K562 (cell line): ENCODE data around the gene FAM117A. TPM values are rescaled to one million over a fixed set of nuclear protein-coding genes. Genes with fewer than 3 reads are reported as not detected.

Source experiments
- DPF2 ChIP-seq: fragments of 450-650 bp; IDR thresholded peaks from 2 replicates; pipeline ENCODE4 v1.6.1; 2016
- HMG20B ChIP-seq: fragments of 250-450 bp; sonication (Bioruptor Pico); IDR thresholded peaks from 2 replicates; pipeline ENCODE4 v1.5.0; 2021; ENCODE audit warnings: mild to moderate bottlenecking
- HNRNPLL ChIP-seq: fragments of 200-400 bp; formaldehyde crosslinking; IDR thresholded peaks from 2 replicates; pipeline ENCODE4 v1.6.1; 2017; ENCODE audit warnings: low read length, low read depth, mild to moderate bottlenecking; ENCODE audit not compliant: poor library complexity, severe bottlenecking
- ILK ChIP-seq: fragments of 450-650 bp; IDR thresholded peaks from 2 replicates; pipeline ENCODE4 v1.6.1; 2016; ENCODE audit warnings: missing genetic modification characterization, low read depth, mild to moderate bottlenecking, missing compliant biosample characterization, moderate library complexity, borderline replicate concordance
- KLF16 ChIP-seq: IDR thresholded peaks from 2 replicates; pipeline ENCODE4 v1.6.1; 2016; ENCODE audit warnings: antibody characterized with exemption
- MEF2A ChIP-seq: IDR thresholded peaks from 2 replicates; pipeline ENCODE4 v1.6.1; 2011; ENCODE audit warnings: low read depth, mild to moderate bottlenecking, low read length, moderate library complexity; ENCODE audit not compliant: control insufficient read depth
- NCOA2 ChIP-seq, 2 experiments: fragments of 450-650 bp; IDR thresholded peaks; 2 replicates each; pipeline ENCODE4 v1.6.1; 2018; ENCODE audit warnings: mild to moderate bottlenecking in 2 of 2, moderate library complexity in 1 of 2; ENCODE audit not compliant: partially characterized antibody in 2 of 2
- NFIC ChIP-seq: fragments of 450-650 bp; IDR thresholded peaks from 2 replicates; pipeline ENCODE4 v1.6.1; 2017; ENCODE audit warnings: mild to moderate bottlenecking, inconsistent platforms
- NR2C2 ChIP-seq, 2 experiments: fragments of 200-800 bp in 1 of 2; sonication (Bioruptor generic) in 1 of 2; sonication (generic) in 1 of 2; formaldehyde crosslinking in 1 of 2; IDR thresholded peaks; 2 replicates each; pipeline versions ENCODE4 v1.6.1 to v1.8.0; 2016 to 2022; ENCODE audit warnings: mild to moderate bottlenecking in 1 of 2, missing compliant biosample characterization in 1 of 2, missing genetic modification characterization in 1 of 2, missing genetic modification reagents in 1 of 2
- POLR2G ChIP-seq: fragments of 200-400 bp; formaldehyde crosslinking; IDR thresholded peaks from 2 replicates; pipeline ENCODE4 v1.6.1; 2017; ENCODE audit warnings: low read depth, mild to moderate bottlenecking, antibody characterized with exemption, low read length, moderate library complexity
- RBFOX2 ChIP-seq: fragments of 200-400 bp; formaldehyde crosslinking; IDR thresholded peaks from 2 replicates; pipeline ENCODE4 v1.6.1; 2017; ENCODE audit warnings: low read depth, mild to moderate bottlenecking, low read length, moderate library complexity
- SIN3A ChIP-seq, 2 experiments: fragments of 150-350 bp in 1 of 2; IDR thresholded peaks; 2 replicates each; pipeline ENCODE4 v1.6.1; 2011 to 2016; ENCODE audit warnings: borderline replicate concordance in 2 of 2, low read depth in 2 of 2, low read length in 2 of 2, mild to moderate bottlenecking in 2 of 2, moderate library complexity in 2 of 2; ENCODE audit not compliant: control insufficient read depth in 1 of 2
- TEAD4 ChIP-seq, 2 experiments: sonication (generic) in 1 of 2; formaldehyde crosslinking in 1 of 2; IDR thresholded peaks; 2 replicates each; pipeline versions ENCODE4 v1.6.1 to v1.8.0; 2012 to 2022; ENCODE audit warnings: borderline replicate concordance in 1 of 2, inconsistent platforms in 1 of 2, low read length in 1 of 2, mild to moderate bottlenecking in 1 of 2, missing genetic modification reagents in 1 of 2
- ZBTB1 ChIP-seq: sonication (generic); formaldehyde crosslinking; IDR thresholded peaks from 2 replicates; pipeline ENCODE4 v1.8.1; 2023; ENCODE audit warnings: missing genetic modification reagents, low read depth, mild to moderate bottlenecking, borderline replicate concordance
- ZBTB7A ChIP-seq: IDR thresholded peaks from 2 replicates; pipeline ENCODE4 v1.6.1; 2011; ENCODE audit warnings: low read depth, mild to moderate bottlenecking, low read length, moderate library complexity, borderline replicate concordance; ENCODE audit not compliant: control insufficient read depth
- ZNF134 ChIP-seq: fragments of 250-450 bp; sonication (Bioruptor Pico); conservative IDR thresholded peaks from 2 replicates; pipeline ENCODE4 v1.4.0; 2020
- ZNF217 ChIP-seq: sonication (generic); formaldehyde crosslinking; IDR thresholded peaks from 2 replicates; pipeline ENCODE4 v1.8.0; 2022; ENCODE audit warnings: mild to moderate bottlenecking, missing genetic modification reagents
- polyA plus RNA-seq, 8 experiments: library from polyadenylated mRNA; depleted of rRNA in 4 of 8; stranded (reverse) in 5 of 8; unstranded in 3 of 8; fragments of >200 nt; fragmentation: Nextera tagmentation in 2 of 8; fragmentation: Illumina TruSeq in 1 of 8; extraction: Ambion mirVana in 2 of 8; extraction: Trizol in 1 of 8; gene quantifications; 2 replicates each; pipeline versions ENCODE4 v1.2.1 to v1.2.3, GENCODE V29; 2011 to 2014; ENCODE audit warnings: inconsistent platforms in 1 of 8, missing spikeins in 1 of 8
- total RNA-seq, 7 experiments: library from RNA; depleted of rRNA in 6 of 7; stranded (reverse); fragments of >200 nt in 6 of 7; fragmentation: Illumina TruSeq in 2 of 7; extraction: Trizol in 2 of 7; gene quantifications; 2 replicates each; pipeline versions ENCODE4 v1.2.1 to v1.2.3, GENCODE V29; 2011 to 2021; ENCODE audit warnings: low replicate concordance in 1 of 7
- TF ChIP-seq, protein P1 (sequence below): fragments of 250-450 bp; sonication (Bioruptor Pico); IDR thresholded peaks from 2 replicates; pipeline ENCODE4 v1.4.0; 2020; ENCODE audit warnings: mild to moderate bottlenecking
- TF ChIP-seq, protein P2 (sequence below): fragments of 450-650 bp; IDR thresholded peaks from 2 replicates; pipeline ENCODE4 v1.6.1; 2016; ENCODE audit warnings: low read depth, mild to moderate bottlenecking, moderate library complexity
- TF ChIP-seq, protein P3 (sequence below): fragments of 250-450 bp; sonication (Bioruptor Pico); IDR thresholded peaks from 2 replicates; pipeline ENCODE4 v1.5.0; 2020; ENCODE audit warnings: mild to moderate bottlenecking, borderline replicate concordance

Gene FAM117A
- total and polyA plus RNA-seq, 9 of the 15 experiments (the other 6 are each of a cell fraction or from before 2014, with no cell fraction given): 3.1 to 79.7 (median 36.6) TPM

DNA sequence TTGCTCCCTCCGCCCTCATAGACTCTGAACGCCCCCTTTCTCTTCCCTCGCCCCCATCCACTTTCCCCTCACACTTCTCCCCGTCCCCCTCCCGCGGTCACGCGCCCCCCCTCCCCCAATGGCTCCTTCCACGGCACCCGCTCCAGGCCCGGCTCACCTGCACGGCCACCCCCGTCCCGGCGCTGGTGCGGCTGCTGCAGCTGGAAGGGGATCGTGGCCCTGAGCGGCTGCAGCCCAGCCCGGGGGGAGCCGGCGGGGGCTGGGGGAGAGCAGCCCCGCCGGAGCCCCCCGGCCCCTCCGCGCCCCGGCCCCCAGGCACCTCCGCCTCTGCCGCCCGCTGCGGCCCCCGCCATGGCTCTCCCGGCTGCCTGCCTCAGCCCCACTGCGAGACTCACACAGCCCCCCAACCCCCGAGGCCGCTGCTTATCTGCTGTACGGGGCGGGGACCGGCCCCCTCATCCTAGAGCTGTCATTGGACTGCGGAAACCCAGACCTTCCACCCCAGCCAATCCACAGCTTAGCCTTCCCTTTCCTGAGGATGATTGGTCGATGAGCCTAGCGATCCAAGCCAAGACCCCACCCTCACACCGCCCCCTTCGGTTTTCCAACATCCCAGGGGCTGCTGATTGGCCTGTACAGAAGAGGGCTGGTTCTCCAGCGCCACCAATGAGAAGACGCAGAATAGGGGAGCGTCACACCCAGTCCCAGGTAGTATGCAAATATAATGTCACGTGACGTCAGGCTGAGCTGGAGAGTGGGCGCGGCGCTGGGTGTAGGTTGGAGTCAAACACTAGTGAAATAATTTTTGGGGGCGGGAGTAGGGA is at the start of gene FAM117A (continued):
- TF ChIP-seq ZBTB1 (CRISPR knock-in tag) (no peak), SIN3A (IDR thresholded peaks at IDR 0.05; ENCODE audit: borderline replicate concordance in 2 of 2, control insufficient read depth in 1 of 2, low read depth in 2 of 2, low read length in 2 of 2) (peak; percentile 0 to 7; a peak in 1 of 4 replicates), RBFOX2 (peak; percentile 90), ILK (tag) (no peak), NFIC (no peak), NCOA2 (IDR thresholded peaks at IDR 0.05; ENCODE audit: partially characterized antibody in 2 of 2) (no peak), KLF16 (no peak), NR2C2 (CRISPR knock-in tag; IDR thresholded peaks at IDR 0.05) (no peak), NR2C2 (tag; IDR thresholded peaks at IDR 0.05) (no peak), POLR2G (peak; percentile 95), ZNF217 (CRISPR knock-in tag) (no peak), TEAD4 (IDR thresholded peaks at IDR 0.05; ENCODE audit: low read length) (no peak), TEAD4 (CRISPR knock-in tag; IDR thresholded peaks at IDR 0.05; ENCODE audit: borderline replicate concordance) (no peak), DPF2 (no peak), ZBTB7A (peak; percentile 96), MEF2A (no peak), ZNF134 (CRISPR knock-in tag) (no peak), HNRNPLL (no peak), HMG20B (no peak)
- TF ChIP-seq, protein P1, sequence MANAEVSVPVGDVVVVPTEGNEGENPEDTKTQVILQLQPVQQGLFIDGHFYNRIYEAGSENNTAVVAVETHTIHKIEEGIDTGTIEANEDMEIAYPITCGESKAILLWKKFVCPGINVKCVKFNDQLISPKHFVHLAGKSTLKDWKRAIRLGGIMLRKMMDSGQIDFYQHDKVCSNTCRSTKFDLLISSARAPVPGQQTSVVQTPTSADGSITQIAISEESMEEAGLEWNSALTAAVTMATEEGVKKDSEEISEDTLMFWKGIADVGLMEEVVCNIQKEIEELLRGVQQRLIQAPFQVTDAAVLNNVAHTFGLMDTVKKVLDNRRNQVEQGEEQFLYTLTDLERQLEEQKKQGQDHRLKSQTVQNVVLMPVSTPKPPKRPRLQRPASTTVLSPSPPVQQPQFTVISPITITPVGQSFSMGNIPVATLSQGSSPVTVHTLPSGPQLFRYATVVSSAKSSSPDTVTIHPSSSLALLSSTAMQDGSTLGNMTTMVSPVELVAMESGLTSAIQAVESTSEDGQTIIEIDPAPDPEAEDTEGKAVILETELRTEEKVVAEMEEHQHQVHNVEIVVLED (CRISPR knock-in tag): no peak
- TF ChIP-seq, protein P2, sequence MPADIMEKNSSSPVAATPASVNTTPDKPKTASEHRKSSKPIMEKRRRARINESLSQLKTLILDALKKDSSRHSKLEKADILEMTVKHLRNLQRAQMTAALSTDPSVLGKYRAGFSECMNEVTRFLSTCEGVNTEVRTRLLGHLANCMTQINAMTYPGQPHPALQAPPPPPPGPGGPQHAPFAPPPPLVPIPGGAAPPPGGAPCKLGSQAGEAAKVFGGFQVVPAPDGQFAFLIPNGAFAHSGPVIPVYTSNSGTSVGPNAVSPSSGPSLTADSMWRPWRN: 0 out of 2 replicates have a peak, but pooled peaks have one; percentile 24
- TF ChIP-seq, protein P3, sequence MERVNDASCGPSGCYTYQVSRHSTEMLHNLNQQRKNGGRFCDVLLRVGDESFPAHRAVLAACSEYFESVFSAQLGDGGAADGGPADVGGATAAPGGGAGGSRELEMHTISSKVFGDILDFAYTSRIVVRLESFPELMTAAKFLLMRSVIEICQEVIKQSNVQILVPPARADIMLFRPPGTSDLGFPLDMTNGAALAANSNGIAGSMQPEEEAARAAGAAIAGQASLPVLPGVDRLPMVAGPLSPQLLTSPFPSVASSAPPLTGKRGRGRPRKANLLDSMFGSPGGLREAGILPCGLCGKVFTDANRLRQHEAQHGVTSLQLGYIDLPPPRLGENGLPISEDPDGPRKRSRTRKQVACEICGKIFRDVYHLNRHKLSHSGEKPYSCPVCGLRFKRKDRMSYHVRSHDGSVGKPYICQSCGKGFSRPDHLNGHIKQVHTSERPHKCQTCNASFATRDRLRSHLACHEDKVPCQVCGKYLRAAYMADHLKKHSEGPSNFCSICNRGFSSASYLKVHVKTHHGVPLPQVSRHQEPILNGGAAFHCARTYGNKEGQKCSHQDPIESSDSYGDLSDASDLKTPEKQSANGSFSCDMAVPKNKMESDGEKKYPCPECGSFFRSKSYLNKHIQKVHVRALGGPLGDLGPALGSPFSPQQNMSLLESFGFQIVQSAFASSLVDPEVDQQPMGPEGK (CRISPR knock-in tag): no peak
